ENCODE data around the gene DLX3.

DNA sequence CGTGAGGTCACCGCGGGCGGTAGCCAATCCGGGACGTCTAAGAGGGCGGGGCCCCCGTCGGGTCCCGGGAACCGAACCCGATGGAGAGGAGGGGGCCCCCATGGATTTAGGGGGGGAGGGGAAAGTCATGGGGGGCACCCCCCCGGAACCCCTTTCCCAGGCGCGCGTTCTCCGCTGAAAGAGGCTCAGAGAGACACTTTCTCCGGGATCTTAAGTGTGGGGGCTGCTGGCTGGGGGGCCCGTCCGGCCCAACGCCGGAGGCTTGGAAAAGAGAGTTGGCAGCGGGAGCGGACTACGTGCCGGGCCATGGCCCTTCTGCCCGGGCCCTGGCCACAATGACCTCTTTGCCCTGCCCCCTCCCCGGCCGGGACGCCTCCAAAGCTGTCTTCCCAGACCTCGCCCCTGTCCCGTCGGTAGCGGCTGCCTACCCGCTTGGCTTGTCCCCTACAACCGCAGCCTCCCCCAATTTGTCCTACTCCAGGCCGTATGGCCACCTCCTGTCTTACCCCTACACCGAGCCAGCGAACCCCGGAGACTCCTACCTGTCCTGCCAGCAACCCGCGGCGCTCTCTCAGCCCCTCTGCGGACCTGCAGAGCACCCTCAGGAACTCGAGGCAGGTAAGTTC, 25.8 kb downstream of the DLX3 start, which contains the start of gene DLX4:
- TF ChIP-seq, protein P1, sequence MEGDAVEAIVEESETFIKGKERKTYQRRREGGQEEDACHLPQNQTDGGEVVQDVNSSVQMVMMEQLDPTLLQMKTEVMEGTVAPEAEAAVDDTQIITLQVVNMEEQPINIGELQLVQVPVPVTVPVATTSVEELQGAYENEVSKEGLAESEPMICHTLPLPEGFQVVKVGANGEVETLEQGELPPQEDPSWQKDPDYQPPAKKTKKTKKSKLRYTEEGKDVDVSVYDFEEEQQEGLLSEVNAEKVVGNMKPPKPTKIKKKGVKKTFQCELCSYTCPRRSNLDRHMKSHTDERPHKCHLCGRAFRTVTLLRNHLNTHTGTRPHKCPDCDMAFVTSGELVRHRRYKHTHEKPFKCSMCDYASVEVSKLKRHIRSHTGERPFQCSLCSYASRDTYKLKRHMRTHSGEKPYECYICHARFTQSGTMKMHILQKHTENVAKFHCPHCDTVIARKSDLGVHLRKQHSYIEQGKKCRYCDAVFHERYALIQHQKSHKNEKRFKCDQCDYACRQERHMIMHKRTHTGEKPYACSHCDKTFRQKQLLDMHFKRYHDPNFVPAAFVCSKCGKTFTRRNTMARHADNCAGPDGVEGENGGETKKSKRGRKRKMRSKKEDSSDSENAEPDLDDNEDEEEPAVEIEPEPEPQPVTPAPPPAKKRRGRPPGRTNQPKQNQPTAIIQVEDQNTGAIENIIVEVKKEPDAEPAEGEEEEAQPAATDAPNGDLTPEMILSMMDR (IDR thresholded peaks at IDR 0.05; ENCODE audit: low read depth, low read length, missing input control) = no peak
- TF ChIP-seq, protein P2, sequence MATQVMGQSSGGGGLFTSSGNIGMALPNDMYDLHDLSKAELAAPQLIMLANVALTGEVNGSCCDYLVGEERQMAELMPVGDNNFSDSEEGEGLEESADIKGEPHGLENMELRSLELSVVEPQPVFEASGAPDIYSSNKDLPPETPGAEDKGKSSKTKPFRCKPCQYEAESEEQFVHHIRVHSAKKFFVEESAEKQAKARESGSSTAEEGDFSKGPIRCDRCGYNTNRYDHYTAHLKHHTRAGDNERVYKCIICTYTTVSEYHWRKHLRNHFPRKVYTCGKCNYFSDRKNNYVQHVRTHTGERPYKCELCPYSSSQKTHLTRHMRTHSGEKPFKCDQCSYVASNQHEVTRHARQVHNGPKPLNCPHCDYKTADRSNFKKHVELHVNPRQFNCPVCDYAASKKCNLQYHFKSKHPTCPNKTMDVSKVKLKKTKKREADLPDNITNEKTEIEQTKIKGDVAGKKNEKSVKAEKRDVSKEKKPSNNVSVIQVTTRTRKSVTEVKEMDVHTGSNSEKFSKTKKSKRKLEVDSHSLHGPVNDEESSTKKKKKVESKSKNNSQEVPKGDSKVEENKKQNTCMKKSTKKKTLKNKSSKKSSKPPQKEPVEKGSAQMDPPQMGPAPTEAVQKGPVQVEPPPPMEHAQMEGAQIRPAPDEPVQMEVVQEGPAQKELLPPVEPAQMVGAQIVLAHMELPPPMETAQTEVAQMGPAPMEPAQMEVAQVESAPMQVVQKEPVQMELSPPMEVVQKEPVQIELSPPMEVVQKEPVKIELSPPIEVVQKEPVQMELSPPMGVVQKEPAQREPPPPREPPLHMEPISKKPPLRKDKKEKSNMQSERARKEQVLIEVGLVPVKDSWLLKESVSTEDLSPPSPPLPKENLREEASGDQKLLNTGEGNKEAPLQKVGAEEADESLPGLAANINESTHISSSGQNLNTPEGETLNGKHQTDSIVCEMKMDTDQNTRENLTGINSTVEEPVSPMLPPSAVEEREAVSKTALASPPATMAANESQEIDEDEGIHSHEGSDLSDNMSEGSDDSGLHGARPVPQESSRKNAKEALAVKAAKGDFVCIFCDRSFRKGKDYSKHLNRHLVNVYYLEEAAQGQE (IDR thresholded peaks at IDR 0.05) = no peak
- TF ChIP-seq JUND (IDR thresholded peaks at IDR 0.05) = no peak
- no peak for TF ChIP-seq RAD21 (IDR thresholded peaks at IDR 0.05)
- TF ChIP-seq YY1 (IDR thresholded peaks at IDR 0.05) = no peak
- no peak for TF ChIP-seq NR2F2 (IDR thresholded peaks at IDR 0.05)
- no peak for TF ChIP-seq GABPA (IDR thresholded peaks at IDR 0.05 in 1 of 2, conservative IDR thresholded peaks at IDR 0.05 in 1 of 2)
